Right lobe of liver (tissue), 6 donors: ENCODE data around the gene NBAS. TPM values are rescaled to one million over a fixed set of nuclear protein-coding genes. Genes with fewer than 3 reads are reported as not detected.
"Not testable (repeated sequence)": the region's sequence is repeated elsewhere in the genome, so short reads cannot be mapped to it uniquely, and the experiment has no call there.

Experiments
- ATAC-seq, 4 donors: fragments of 200-7000 bp; cut with Tn5 transposase; one replicate each; pipeline ENCODE4 v1.9.1; 2020; ENCODE audit warnings: mild to moderate bottlenecking in 4 of 4, moderate library complexity in 4 of 4
- DNase-seq, 3 donors: peaks; one replicate each; pipeline ENCODE4 v3.0.0-alpha.2; 2020
- H3K27ac ChIP-seq, 3 donors: fragments of 200-600 bp; one replicate each; pipeline ENCODE4 v1.8.0; 2022
- H3K27me3 ChIP-seq, 2 donors: fragments of 200-600 bp; one replicate each; pipeline ENCODE4 v1.8.0; 2022
- H3K36me3 ChIP-seq, 4 donors: fragments of 200-600 bp; sonication (generic) in 1 of 4; one replicate each; pipeline versions ENCODE4 v1.5.1 to v1.8.0; 2017 to 2022; ENCODE audit warnings: control low read depth in 1 of 4
- H3K4me1 ChIP-seq, 4 donors: fragments of 200-600 bp; sonication (generic) in 1 of 4; one replicate each; pipeline versions ENCODE4 v1.5.1 to v1.8.0; 2017 to 2022; ENCODE audit warnings: control low read depth in 1 of 4
- H3K4me3 ChIP-seq, 3 donors: fragments of 200-600 bp; one replicate each; pipeline ENCODE4 v1.8.0; 2022
- H3K9me3 ChIP-seq, 4 donors: fragments of 200-600 bp; sonication (generic) in 1 of 4; one replicate each; pipeline versions ENCODE4 v1.5.1 to v1.8.0; 2017 to 2022; ENCODE audit warnings: control low read depth in 1 of 4
- CTCF ChIP-seq, 4 donors: fragments of 200-600 bp in 3 of 4; fragments of 450-650 bp in 1 of 4; IDR thresholded peaks; one replicate each; pipeline versions ENCODE4 v1.5.1 to v1.8.0; 2016 to 2022; ENCODE audit warnings: antibody characterized with exemption in 4 of 4, mild to moderate bottlenecking in 2 of 4
- POLR2A ChIP-seq: fragments of 450-650 bp; IDR thresholded peaks from one replicate; pipeline ENCODE4 v1.6.1; 2017; ENCODE audit warnings: antibody characterized with exemption, mild to moderate bottlenecking
- WGBS: methylation state at CpG from one replicate; pipeline ENCODE4 v1.1.6; 2018; ENCODE audit warnings: low coverage, low lambda C conversion rate; ENCODE audit not compliant: insufficient coverage; ENCODE audit errors: missing lambda C conversion rate; 5-methylcytosine and 5-hydroxymethylcytosine counted together
- intact Hi-C, 2 donors: fragments of 100-400 bp; cut with DNase I; formaldehyde crosslinking; loops; one replicate each; pipeline versions ENCODE4 v1.11.2 to v1.14.1; 2022
- total RNA-seq, 6 experiments: library from RNA; depleted of rRNA in 2 of 6; stranded (reverse); fragments of >200 nt in 2 of 6; fragmentation: NEBNext Ultra II Directional in 3 of 6; extraction: Animal tissue kit (Norgen Biotek cat#: 25700) in 3 of 6; gene quantifications; one replicate each; pipeline versions ENCODE4 v1.1.0 to v1.2.4, GENCODE V29; 2016 to 2023
- donor health status: DM: no; HTN: yes; CAD: no.
- donor health status: DM: no; HTN: no; CAD: no.
- donor health status: DM: no; HTN: no; CAD: no.
- donor health status: DM: no; HTN: yes; CAD: no.
- donor health status: DM: no; HTN: yes; CAD: no.

NBAS gene
- total RNA-seq, 6 experiments from 2014 or later: 16.1 to 21.8 (median 18.5) TPM

- Histone ChIP-seq H3K36me3 (no peaks in the 10 kb centered on the region), H3K27ac (no peak overlapping the region), H3K4me1 (peaks cover 0 to 12% (median 3%) of the 10 kb centered on the region in 4 donors), H3K4me3 (no peak overlapping the region), H3K27me3 (no peaks in the 10 kb centered on the region), H3K9me3 (no peaks in the 10 kb centered on the region)
- WGBS: 100% methylated on average over 2 of the region's 2 CpGs
- intact Hi-C loops: no loop called here
- TF ChIP-seq CTCF (IDR thresholded peaks at IDR 0.05) (no peak), POLR2A (no peak)
- ATAC-seq (no peak), DNase-seq (no peak)
Measured at GRCh38 chr2:15253247-15253646, 307.9 kb downstream of the NBAS start.

GRCh38 chr2:15251753-15252152 lies 309.4 kb downstream of the NBAS start:
- intact Hi-C loops: no loop called here
- H3K4me1 ChIP-seq: peaks cover 0 to 12% (median 3%) of the 10 kb centered on the region in 4 donors
- H3K36me3 ChIP-seq: no peaks in the 10 kb centered on the region
- no peak for TF ChIP-seq CTCF (IDR thresholded peaks at IDR 0.05)
- no peak for TF ChIP-seq POLR2A
- WGBS: 100% methylated on average over 2 of the region's 3 CpGs
- H3K9me3 ChIP-seq: no peaks in the 10 kb centered on the region
- H3K4me3 ChIP-seq: no peak overlapping the region
- DNase-seq (no peak), ATAC-seq (no peak)
- no peak overlapping the region for H3K27ac ChIP-seq
- H3K27me3 ChIP-seq: no peaks in the 10 kb centered on the region

GRCh38 chr2:15250946-15251345 lies 310.2 kb downstream of the NBAS start:
- H3K36me3 ChIP-seq, DNase-seq, H3K4me1 ChIP-seq, H3K27me3 ChIP-seq, intact Hi-C loops, ATAC-seq, H3K9me3 ChIP-seq, H3K27ac ChIP-seq, H3K4me3 ChIP-seq: not testable (repeated sequence)
- 91% methylated on average over 3 of the region's 3 CpGs for WGBS

- TF ChIP-seq CTCF (IDR thresholded peaks at IDR 0.05): no peak
- no peak for TF ChIP-seq POLR2A
- intact Hi-C loops: no loop called here
- H3K4me1 ChIP-seq: no peaks in the 10 kb centered on the region
- no peaks in the 10 kb centered on the region for H3K36me3 ChIP-seq
- no peaks in the 10 kb centered on the region for H3K9me3 ChIP-seq
- no peak for DNase-seq
- no peak overlapping the region for H3K27ac ChIP-seq
- no peaks in the 10 kb centered on the region for H3K27me3 ChIP-seq
- ATAC-seq: no peak
- no peak overlapping the region for H3K4me3 ChIP-seq
- WGBS: 86% methylated on average over 1 of the region's 5 CpGs
Measured at GRCh38 chr2:15246870-15247269, 314.3 kb downstream of the NBAS start.

GRCh38 chr2:15243762-15244161 lies 317.4 kb downstream of the NBAS start:
- H3K9me3 ChIP-seq: no peaks in the 10 kb centered on the region
- H3K36me3 ChIP-seq: no peaks in the 10 kb centered on the region
- TF ChIP-seq POLR2A: no peak
- TF ChIP-seq CTCF (IDR thresholded peaks at IDR 0.05): no peak
- DNase-seq: no peak
- no peak for ATAC-seq
- no peak overlapping the region for H3K4me3 ChIP-seq
- intact Hi-C loops: no loop called here
- H3K27me3 ChIP-seq: no peaks in the 10 kb centered on the region
- no peaks in the 10 kb centered on the region for H3K4me1 ChIP-seq
- no peak overlapping the region for H3K27ac ChIP-seq
- WGBS: 89% methylated on average over 6 of the region's 6 CpGs
